ENCODE measurements around the gene CEMIP. TPM values are rescaled to one million over a fixed set of nuclear protein-coding genes. Genes with fewer than 3 reads are reported as not detected.

Gene CEMIP
- total and polyA plus RNA-seq, 2 of the 4 experiments (the other 2 are of a cell fraction): 63.8 to 78.0 TPM

DNA sequence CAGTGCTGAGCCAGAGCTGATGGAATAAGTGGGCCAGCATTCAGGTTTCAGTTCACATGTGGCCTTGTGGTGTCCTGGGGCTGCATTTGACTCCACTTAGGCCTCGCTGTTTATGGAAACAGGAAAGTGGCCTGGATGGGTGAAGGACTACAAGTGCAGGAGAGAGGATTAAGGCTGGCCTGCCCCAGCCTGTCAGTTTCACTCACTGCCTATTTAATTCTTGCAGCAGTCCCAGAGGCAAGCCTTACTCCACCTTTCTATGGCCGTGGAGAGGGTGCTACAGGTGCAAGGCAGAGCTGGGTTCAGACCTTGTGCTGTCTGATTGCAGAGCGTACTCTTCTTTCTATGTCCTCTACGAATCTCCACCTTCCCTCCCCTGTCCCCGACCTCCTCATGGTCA lies 46.4 kb upstream of the CEMIP start:
- dilution Hi-C loops (cut with HindIII; ENCODE audit: low sequenced_read_pairs, unreplicated experiment): no loop called here

More for the DNA sequence above, 46.4 kb upstream of the CEMIP start:
- no peak overlapping the region for H4K8ac ChIP-seq (ENCODE audit: low read depth in 2 of 2, low read length in 2 of 2)
- DNase-seq (no peak), ATAC-seq (ENCODE audit: low read depth) (no peak)
- 0 out of 2 replicates have a peak overlapping the region, but pooled peaks have one; percentile 34 for H3K23ac ChIP-seq (ENCODE audit: low read depth, low read length)
- intact Hi-C loops (cut with micrococcal nuclease): no loop called here
- H2AK5ac ChIP-seq (ENCODE audit: low read depth, low read length): no peak overlapping the region
- peaks cover 38% of the 10 kb centered on the region for H3K9me1 ChIP-seq (ENCODE audit: insufficient read depth, low read length)
- H3K4ac ChIP-seq (ENCODE audit: low read depth, low read length): no peak overlapping the region
- H3K18ac ChIP-seq (ENCODE audit: low read depth, low read length): no peak overlapping the region
- no peak overlapping the region for H3K9ac ChIP-seq (ENCODE audit: low read depth, low read length)
- H3K14ac ChIP-seq (replicated peaks; ENCODE audit: low read depth, low read length): no peak overlapping the region
- in situ Hi-C loops (cut with MboI; ENCODE audit: low sequenced_read_pairs): no loop called here
- no peak overlapping the region for H3K4me2 ChIP-seq (ENCODE audit: low read depth, low read length)
- TF ChIP-seq RFX5 (IDR thresholded peaks at IDR 0.05; ENCODE audit: low read depth, low read length): no peak
- no peak for TF ChIP-seq MAZ (IDR thresholded peaks at IDR 0.05; ENCODE audit: borderline replicate concordance, low read depth, low read length)
- TF ChIP-seq RCOR1 (IDR thresholded peaks at IDR 0.05; ENCODE audit: insufficient replicate concordance, low read length): no peak
- no peak for TF ChIP-seq SMC3 (IDR thresholded peaks at IDR 0.05; ENCODE audit: low read depth, low read length)
- TF ChIP-seq, protein P1, sequence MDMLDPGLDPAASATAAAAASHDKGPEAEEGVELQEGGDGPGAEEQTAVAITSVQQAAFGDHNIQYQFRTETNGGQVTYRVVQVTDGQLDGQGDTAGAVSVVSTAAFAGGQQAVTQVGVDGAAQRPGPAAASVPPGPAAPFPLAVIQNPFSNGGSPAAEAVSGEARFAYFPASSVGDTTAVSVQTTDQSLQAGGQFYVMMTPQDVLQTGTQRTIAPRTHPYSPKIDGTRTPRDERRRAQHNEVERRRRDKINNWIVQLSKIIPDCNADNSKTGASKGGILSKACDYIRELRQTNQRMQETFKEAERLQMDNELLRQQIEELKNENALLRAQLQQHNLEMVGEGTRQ (IDR thresholded peaks at IDR 0.05; ENCODE audit: low read depth, low read length): no peak
- no peak for TF ChIP-seq BHLHE40 (IDR thresholded peaks at IDR 0.05; ENCODE audit: low read depth, low read length)
- TF ChIP-seq POLR2A (IDR thresholded peaks at IDR 0.05; ENCODE audit: low read depth, low read length): no peak
- no peak for TF ChIP-seq CEBPB (IDR thresholded peaks at IDR 0.05; ENCODE audit: low read depth, low read length)
- WGBS, 2 experiments (ENCODE audit: extremely low coverage in 2 of 2, insufficient read length in 1 of 2): 80% methylated on average over 1 of the region's 5 CpGs; no CpG with 5 or more reads in 1 of the 2 experiments
- no peak overlapping the region for H3K27ac ChIP-seq (ENCODE audit: insufficient read depth, low read length)
- peaks cover 12% of the 10 kb centered on the region for H3K36me3 ChIP-seq (ENCODE audit: control insufficient read depth, insufficient read depth, low read length)
- H3K79me1 ChIP-seq (ENCODE audit: low read depth in 1 of 2, low read length in 2 of 2): peaks cover 40 to 89% of the 10 kb centered on the region in 2 experiments
- peaks cover 16% of the 10 kb centered on the region for H3K4me1 ChIP-seq (ENCODE audit: control insufficient read depth, insufficient read depth, low read length)
- H3K56ac ChIP-seq (ENCODE audit: extremely low read depth, insufficient read depth, low read length): no peak overlapping the region
- no peak overlapping the region for H2BK5ac ChIP-seq (ENCODE audit: low read depth, low read length, poor library complexity, severe bottlenecking)
- BruUV-seq (replicated peaks): no TSS peak
- H3K27me3 ChIP-seq (ENCODE audit: control insufficient read depth, insufficient read depth, low read length): no peaks in the 10 kb centered on the region
- H2AFZ ChIP-seq (replicated peaks; ENCODE audit: low read length, poor library complexity): no peak overlapping the region
- no peak overlapping the region for H2BK20ac ChIP-seq (ENCODE audit: low read depth, low read length)
- no peak overlapping the region for H2BK15ac ChIP-seq (ENCODE audit: low read depth, low read length)
- H3K9me3 ChIP-seq (ENCODE audit: control insufficient read depth, insufficient read depth, low read length): no peaks in the 10 kb centered on the region
- H4K91ac ChIP-seq (ENCODE audit: insufficient read depth, low read depth, low read length): no peak overlapping the region
- no peak overlapping the region for H2AK9ac ChIP-seq (replicated peaks; ENCODE audit: low read depth, low read length, poor library complexity)
- ChIA-PET POLR2A (ENCODE audit: unreplicated experiment) (no interaction called here), CTCF (no interaction called here)
- no peak overlapping the region for H3K4me3 ChIP-seq (ENCODE audit: insufficient read depth, low read depth, low read length)
- H2BK120ac ChIP-seq (ENCODE audit: low read depth, low read length): no peak overlapping the region
- peaks cover 69% of the 10 kb centered on the region for H4K20me1 ChIP-seq (ENCODE audit: insufficient read depth, low read length)
- H4K5ac ChIP-seq (ENCODE audit: low read depth, low read length): no peak overlapping the region

All from IMR-90 (cell line).